CD4-positive, alpha-beta memory T cell (primary cell): ENCODE measurements around the gene SBNO1. TPM values are rescaled to one million over a fixed set of nuclear protein-coding genes. Genes with fewer than 3 reads are reported as not detected.
A peak's percentile ranks its signal among the peaks of the same experiment; 100 is the strongest.

Experiments
- CTCF ChIA-PET: fragments of 350-600 bp; sonication (Branson Sonifier 250); formaldehyde crosslinking; loops from one replicate; lab custom pipeline; 2021; ENCODE audit warnings: inconsistent platforms; ENCODE audit not compliant: partially characterized antibody; lab: Charles Lee
- POLR2A ChIA-PET: fragments of 350-600 bp; sonication (Branson Sonifier 250); formaldehyde crosslinking; loops from one replicate; lab custom pipeline; 2021; ENCODE audit not compliant: partially characterized antibody; lab: Charles Lee
- DNase-seq, 5 donors: peaks; one replicate each; pipeline versions ENCODE4 v3.0.0 to v3.0.0-alpha.2; 2020 to 2022; ENCODE audit warnings: mixed read lengths in 1 of 5
- H3K27ac ChIP-seq: one replicate; pipeline ENCODE4 v1.7.0; 2013; ENCODE audit warnings: low read depth, low read length
- H3K27me3 ChIP-seq: 2 replicates; pipeline ENCODE4 v1.7.0; 2013; ENCODE audit warnings: mild to moderate bottlenecking, low read length, moderate library complexity; ENCODE audit not compliant: insufficient read depth
- H3K36me3 ChIP-seq: 2 replicates; pipeline ENCODE4 v1.7.0; 2013; ENCODE audit warnings: mild to moderate bottlenecking, low read length, moderate library complexity; ENCODE audit not compliant: insufficient read depth
- H3K4me1 ChIP-seq: 2 replicates; pipeline ENCODE4 v1.7.0; 2013; ENCODE audit warnings: mild to moderate bottlenecking, low read length, moderate library complexity; ENCODE audit not compliant: insufficient read depth
- H3K4me3 ChIP-seq, 2 donors: one replicate each; pipeline ENCODE4 v1.7.0; 2013; ENCODE audit warnings: low read length in 2 of 2, mild to moderate bottlenecking in 1 of 2
- H3K9me3 ChIP-seq, 2 donors: one replicate each; pipeline ENCODE4 v1.7.0; 2013; ENCODE audit warnings: low read length in 2 of 2, control low read depth in 1 of 2; ENCODE audit not compliant: control insufficient read depth in 1 of 2
- H3K27ac Mint-ChIP-seq, 7 donors: one replicate each; pipeline ENCODE4 v1.8.0; 2020 to 2021; ENCODE audit warnings: mixed read lengths in 7 of 7, mild to moderate bottlenecking in 6 of 7, inconsistent platforms in 3 of 7, moderate library complexity in 3 of 7
- H3K27me3 Mint-ChIP-seq, 2 donors: one replicate each; pipeline ENCODE4 v1.8.0; 2020 to 2021; ENCODE audit warnings: mixed read lengths in 2 of 2
- H3K36me3 Mint-ChIP-seq, 2 donors: one replicate each; pipeline ENCODE4 v1.8.0; 2020 to 2021; ENCODE audit warnings: mixed read lengths in 2 of 2, inconsistent platforms in 1 of 2, mild to moderate bottlenecking in 1 of 2
- H3K4me1 Mint-ChIP-seq, 4 donors: one replicate each; pipeline ENCODE4 v1.8.0; 2020 to 2021; ENCODE audit warnings: mixed read lengths in 4 of 4, mild to moderate bottlenecking in 1 of 4
- H3K4me3 Mint-ChIP-seq, 8 donors: one replicate each; pipeline ENCODE4 v1.8.0; 2020 to 2021; ENCODE audit warnings: mixed read lengths in 8 of 8, mild to moderate bottlenecking in 7 of 8, moderate library complexity in 6 of 8, inconsistent platforms in 3 of 8
- H3K9me3 Mint-ChIP-seq, 8 donors: one replicate each; pipeline ENCODE4 v1.8.0; 2020 to 2021; ENCODE audit warnings: mixed read lengths in 8 of 8, mild to moderate bottlenecking in 5 of 8, inconsistent platforms in 3 of 8, moderate library complexity in 1 of 8
- intact Hi-C: fragments of 100-400 bp; cut with micrococcal nuclease; formaldehyde crosslinking; loops from one replicate; pipeline ENCODE4 v1.15.1; 2023
- polyA plus RNA-seq, 2 donors: library from polyadenylated mRNA; unstranded; fragments of 300-500 nt; fragmentation: Illumina TruSeq; gene quantifications; one replicate each; pipeline ENCODE4 v1.2.3, GENCODE V29; 2021
- total RNA-seq, 2 experiments: library from RNA; stranded (reverse); gene quantifications; one replicate each; pipeline ENCODE4 v1.2.3, GENCODE V29; 2021

The SBNO1 gene
- total and polyA plus RNA-seq, 4 experiments from 2014 or later = 26.3 to 56.3 (median 47.0) TPM

DNA sequence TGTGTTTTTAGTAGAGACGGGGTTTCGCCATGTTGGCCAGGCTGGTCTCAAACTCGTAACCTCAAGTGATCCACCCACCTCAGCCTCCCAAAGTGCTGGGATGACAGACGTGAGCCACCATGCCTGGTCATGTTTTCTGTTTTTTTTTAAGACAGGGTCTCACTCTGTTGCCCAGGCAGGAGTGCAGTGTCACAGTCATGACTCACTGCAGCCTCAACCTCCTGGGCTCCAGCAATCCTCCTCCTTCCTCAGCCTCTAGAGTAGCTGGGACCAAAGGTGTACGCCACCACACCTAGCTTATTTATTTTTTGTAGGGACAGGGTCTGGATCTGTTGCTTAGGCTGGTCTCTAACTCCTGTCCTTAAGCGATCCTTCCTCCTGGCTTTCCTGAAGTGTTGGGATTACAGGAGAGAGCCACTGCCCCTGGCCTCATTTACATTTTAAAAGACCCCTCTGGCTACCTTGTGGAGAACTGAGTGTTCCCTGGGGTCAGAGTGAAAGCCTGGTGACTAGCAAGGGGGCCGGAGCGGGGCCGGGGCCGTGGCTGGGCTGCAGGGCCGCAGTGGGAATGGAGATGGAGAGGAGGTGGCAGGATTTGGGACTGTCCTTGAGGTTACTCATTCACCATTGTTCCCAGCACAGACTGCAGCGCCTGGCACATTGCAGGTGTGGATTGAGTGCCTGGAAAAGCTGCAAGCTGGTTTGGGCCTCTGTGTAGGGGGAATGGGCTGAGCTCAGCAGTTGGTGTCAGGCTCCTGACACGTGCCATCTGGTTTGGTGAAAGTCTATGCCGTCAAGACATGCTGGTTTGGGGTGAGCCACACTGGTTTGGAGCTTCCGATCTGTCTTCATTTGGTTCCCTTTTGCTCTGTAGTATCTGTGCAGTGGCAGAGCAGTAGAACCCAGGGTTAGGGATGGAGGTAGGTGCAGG lies 37.4 kb upstream of the SBNO1 start:
- ChIA-PET POLR2A (interaction anchor here (0.6 kb wide), 1 partner anchor 8 kb away, joined by 3 read pairs; no protein-coding TSS in a partner anchor), CTCF (interaction anchor here (0.6 kb wide), 1 partner anchor 72 kb away, joined by 4 read pairs; no protein-coding TSS in a partner anchor)
- Mint-ChIP-seq H3K36me3 (peaks cover 19 to 55% of the 10 kb centered on the region in 2 donors), H3K27ac (peak overlapping the region in 3 of 7 donors; percentile 16 to 75 (median 19)), H3K9me3 (peaks cover 0 to 2% (median 0%) of the 10 kb centered on the region in 8 donors), H3K27me3 (no peaks in the 10 kb centered on the region), H3K4me3 (no peak overlapping the region), H3K4me1 (peaks cover 3 to 11% (median 5%) of the 10 kb centered on the region in 4 donors)
- no peak overlapping the region for H3K4me3 ChIP-seq
- H3K27me3 ChIP-seq = no peaks in the 10 kb centered on the region
- H3K27ac ChIP-seq = no peak overlapping the region
- H3K4me1 ChIP-seq = no peaks in the 10 kb centered on the region
- H3K9me3 ChIP-seq = no peaks in the 10 kb centered on the region
- H3K36me3 ChIP-seq = peaks cover 45% of the 10 kb centered on the region
- intact Hi-C loops = no loop called here
- DNase-seq = no peak

DNA sequence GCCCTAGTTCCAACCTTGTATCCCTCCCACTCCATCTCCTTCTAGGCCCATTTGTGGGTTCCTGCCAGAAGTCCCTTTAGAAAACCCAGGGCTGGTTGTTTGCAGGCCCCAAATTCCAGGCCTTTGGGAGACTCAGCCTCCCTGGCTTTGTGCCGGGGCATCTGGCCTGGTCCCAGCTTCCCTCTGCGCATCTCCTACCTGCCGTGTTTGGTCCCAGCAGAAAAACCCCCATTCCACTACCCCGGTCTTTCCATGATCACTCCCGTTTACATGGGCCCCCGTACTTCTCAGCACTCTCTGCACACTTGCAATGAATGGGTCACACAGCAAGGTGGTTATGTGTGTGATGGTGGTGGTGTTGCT lies 34.6 kb upstream of the SBNO1 start:
- ChIA-PET CTCF (no interaction called here), POLR2A (no interaction called here)
- peaks cover 19 to 61% of the 10 kb centered on the region in 2 donors for H3K36me3 Mint-ChIP-seq
- H3K4me3 Mint-ChIP-seq = no peak overlapping the region
- H3K27ac Mint-ChIP-seq = peak overlapping the region in 2 of 7 donors; percentile 30 to 60
- DNase-seq = no peak
- Histone ChIP-seq H3K27ac (no peak overlapping the region), H3K4me3 (no peak overlapping the region), H3K27me3 (no peaks in the 10 kb centered on the region), H3K9me3 (no peaks in the 10 kb centered on the region), H3K36me3 (peaks cover 52% of the 10 kb centered on the region), H3K4me1 (no peaks in the 10 kb centered on the region)
- H3K27me3 Mint-ChIP-seq = no peaks in the 10 kb centered on the region
- peaks cover 3 to 20% (median 5%) of the 10 kb centered on the region in 4 donors for H3K4me1 Mint-ChIP-seq
- intact Hi-C loops = no loop called here
- H3K9me3 Mint-ChIP-seq = peaks cover 0 to 2% (median 0%) of the 10 kb centered on the region in 8 donors

DNA sequence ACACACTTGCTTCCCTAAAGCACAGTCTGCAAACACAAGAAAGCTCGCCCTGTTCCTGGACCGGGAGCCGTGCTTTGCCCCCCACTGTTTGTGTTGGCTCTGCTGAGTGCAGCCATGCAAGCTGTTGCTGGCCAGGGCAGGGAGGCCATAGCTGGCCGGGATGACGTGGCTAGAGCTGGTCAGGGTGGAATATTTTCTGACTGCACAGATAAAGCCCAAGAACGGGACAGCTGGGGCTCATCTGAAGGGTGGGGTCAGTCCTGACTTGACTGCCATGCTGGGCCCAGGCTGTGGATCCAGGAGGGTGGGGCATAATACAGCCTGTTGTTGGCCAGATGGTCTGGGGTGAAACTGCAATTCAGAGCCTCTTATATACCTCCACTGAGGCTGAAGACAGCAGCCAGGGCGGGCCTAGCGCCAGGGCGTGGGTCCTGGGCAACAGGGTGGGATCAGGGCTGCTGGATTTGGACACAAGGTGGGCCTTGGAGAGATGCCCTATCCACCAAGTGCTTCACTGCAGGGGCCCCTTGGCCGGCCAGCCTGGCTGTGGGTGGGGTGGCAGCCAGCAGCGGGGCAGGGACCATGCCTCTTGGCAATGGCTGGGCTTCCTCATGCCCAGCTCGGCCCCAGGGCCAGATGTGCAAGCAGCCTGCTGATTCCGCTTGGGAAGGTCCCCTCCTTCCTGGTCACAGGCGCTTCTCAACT lies 34.1 kb upstream of the SBNO1 start:
- ChIA-PET POLR2A (interaction anchor here (0.9 kb wide), 1 partner anchor 20 kb away, joined by 4 read pairs; no protein-coding TSS in a partner anchor), CTCF (no interaction called here)
- no peak for DNase-seq
- Mint-ChIP-seq H3K27ac (peak overlapping the region in 1 of 7 donors; percentile 24), H3K4me1 (peaks cover 3 to 20% (median 5%) of the 10 kb centered on the region in 4 donors), H3K9me3 (peaks cover 0 to 2% (median 0%) of the 10 kb centered on the region in 8 donors), H3K36me3 (peaks cover 19 to 55% of the 10 kb centered on the region in 2 donors), H3K4me3 (no peak overlapping the region), H3K27me3 (no peaks in the 10 kb centered on the region)
- Histone ChIP-seq H3K36me3 (peaks cover 47% of the 10 kb centered on the region), H3K27ac (no peak overlapping the region), H3K4me3 (no peak overlapping the region), H3K27me3 (no peaks in the 10 kb centered on the region), H3K9me3 (no peaks in the 10 kb centered on the region), H3K4me1 (no peaks in the 10 kb centered on the region)
- intact Hi-C loops = no loop called here

DNA sequence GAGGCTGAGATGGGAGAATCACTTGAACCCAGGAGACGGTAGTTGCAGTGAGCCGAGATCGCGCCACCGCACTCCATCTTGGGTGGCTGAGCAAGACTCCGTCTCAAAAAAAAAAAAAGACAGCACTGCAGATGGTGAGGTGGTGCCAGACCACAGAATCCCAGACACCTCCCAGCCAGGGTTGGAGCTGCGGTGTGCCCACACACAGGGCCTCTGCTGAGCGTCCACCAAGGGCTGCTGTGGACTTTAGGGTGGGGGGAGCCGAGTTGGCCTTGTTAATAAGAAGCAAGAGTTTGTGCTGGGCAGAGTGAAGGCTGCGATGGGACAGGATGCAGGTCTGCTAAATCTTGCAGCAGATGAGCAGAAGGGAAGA lies 33.5 kb upstream of the SBNO1 start:
- no peaks in the 10 kb centered on the region for H3K27me3 Mint-ChIP-seq
- no peaks in the 10 kb centered on the region for H3K9me3 Mint-ChIP-seq
- DNase-seq = no peak
- no peaks in the 10 kb centered on the region for H3K4me1 ChIP-seq
- H3K4me3 ChIP-seq = no peak overlapping the region
- POLR2A ChIA-PET = interaction anchor here (0.9 kb wide), 1 partner anchor 20 kb away, joined by 4 read pairs; no protein-coding TSS in a partner anchor
- H3K27ac ChIP-seq = no peak overlapping the region
- no peaks in the 10 kb centered on the region for H3K9me3 ChIP-seq
- H3K27ac Mint-ChIP-seq = peak overlapping the region in 2 of 7 donors; percentile 24 to 25
- H3K4me3 Mint-ChIP-seq = no peak overlapping the region
- H3K36me3 ChIP-seq = peaks cover 41% of the 10 kb centered on the region
- CTCF ChIA-PET = no interaction called here
- intact Hi-C loops = no loop called here
- H3K36me3 Mint-ChIP-seq = peaks cover 14 to 53% of the 10 kb centered on the region in 2 donors
- no peaks in the 10 kb centered on the region for H3K27me3 ChIP-seq
- H3K4me1 Mint-ChIP-seq = peaks cover 4 to 20% (median 5%) of the 10 kb centered on the region in 4 donors

DNA sequence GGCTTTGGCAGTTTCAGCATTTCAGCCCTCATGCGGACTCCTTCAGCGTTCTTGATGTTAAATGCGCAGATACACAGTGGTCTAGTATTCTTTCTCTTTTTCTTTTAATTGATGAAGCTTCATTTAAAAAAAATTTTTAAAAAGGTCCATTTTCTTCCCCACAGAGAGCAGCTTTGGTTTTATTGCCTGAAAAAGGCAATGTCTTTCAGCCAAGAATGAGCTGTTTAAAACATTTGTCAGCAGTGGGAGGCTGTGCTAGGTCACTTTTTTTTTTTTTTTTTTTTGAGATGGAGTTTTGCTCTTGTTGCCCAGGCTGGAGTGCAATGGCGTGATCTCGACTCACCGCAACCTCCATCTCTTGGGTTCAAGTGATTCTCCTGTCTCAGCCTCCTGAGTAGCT lies 32.8 kb upstream of the SBNO1 start:
- peaks cover 4 to 24% (median 7%) of the 10 kb centered on the region in 4 donors for H3K4me1 Mint-ChIP-seq
- intact Hi-C loops = no loop called here
- ChIA-PET POLR2A (interaction anchor here (0.9 kb wide), 1 partner anchor 21 kb away, joined by 4 read pairs; no protein-coding TSS in a partner anchor), CTCF (interaction anchor here (1.4 kb wide), 1 partner anchor 32 kb away, joined by 3 read pairs; no protein-coding TSS in a partner anchor)
- Histone ChIP-seq H3K9me3 (no peaks in the 10 kb centered on the region), H3K27ac (no peak overlapping the region), H3K4me1 (peaks cover 4% of the 10 kb centered on the region), H3K4me3 (no peak overlapping the region), H3K36me3 (peaks cover 36% of the 10 kb centered on the region), H3K27me3 (no peaks in the 10 kb centered on the region)
- H3K4me3 Mint-ChIP-seq = no peak overlapping the region
- peaks cover 12 to 52% of the 10 kb centered on the region in 2 donors for H3K36me3 Mint-ChIP-seq
- H3K9me3 Mint-ChIP-seq = no peaks in the 10 kb centered on the region
- H3K27ac Mint-ChIP-seq = peak overlapping the region in 1 of 7 donors; percentile 29
- H3K27me3 Mint-ChIP-seq = no peaks in the 10 kb centered on the region
- DNase-seq = no peak

DNA sequence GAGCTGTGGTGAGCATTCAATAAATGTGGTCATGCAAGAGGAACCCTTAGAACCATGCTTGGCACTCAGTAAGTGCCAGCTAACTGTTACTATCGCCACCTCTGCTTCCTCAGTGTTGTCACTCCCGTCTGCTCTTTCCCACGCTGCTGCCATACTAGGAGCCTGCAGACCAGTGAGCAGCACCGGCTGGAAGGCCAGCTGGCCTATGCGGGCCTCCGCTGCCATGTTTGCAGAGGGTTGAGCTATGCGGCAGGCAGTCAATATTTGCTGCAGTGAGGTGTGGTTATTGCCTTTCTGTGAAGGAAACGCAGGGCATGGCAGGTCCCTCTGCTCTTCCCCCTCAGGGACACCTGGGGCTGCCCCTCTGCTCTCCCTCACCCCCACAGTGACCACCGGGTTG lies 32.3 kb upstream of the SBNO1 start:
- H3K9me3 Mint-ChIP-seq = no peaks in the 10 kb centered on the region
- CTCF ChIA-PET = interaction anchor here (1.4 kb wide), 1 partner anchor 31 kb away, joined by 3 read pairs; no protein-coding TSS in a partner anchor
- intact Hi-C loops = no loop called here
- peaks cover 5 to 25% (median 8%) of the 10 kb centered on the region in 4 donors for H3K4me1 Mint-ChIP-seq
- DNase-seq = no peak
- Histone ChIP-seq H3K4me3 (no peak overlapping the region), H3K27me3 (no peaks in the 10 kb centered on the region), H3K9me3 (no peaks in the 10 kb centered on the region), H3K36me3 (peaks cover 35% of the 10 kb centered on the region), H3K4me1 (peaks cover 8% of the 10 kb centered on the region), H3K27ac (no peak overlapping the region)
- no peaks in the 10 kb centered on the region for H3K27me3 Mint-ChIP-seq
- H3K4me3 Mint-ChIP-seq = no peak overlapping the region
- POLR2A ChIA-PET = no interaction called here
- H3K27ac Mint-ChIP-seq = peak overlapping the region in 2 of 7 donors; percentile 29 to 51
- H3K36me3 Mint-ChIP-seq = peaks cover 12 to 54% of the 10 kb centered on the region in 2 donors
